IMR-90 (cell line): Measurements from ENCODE around the gene GRN.
A peak's percentile ranks its signal among the peaks of the same experiment; 100 is the strongest.

Experiments used
- BHLHE40 ChIP-seq: fragments of 150-350 bp; IDR thresholded peaks from 2 replicates; pipeline ENCODE4 v1.6.1; 2016; ENCODE audit warnings: mild to moderate bottlenecking, low read depth, low read length
- CTCF ChIP-seq: conservative IDR thresholded peaks from 2 replicates; pipeline ENCODE4 v1.5.1; 2012; ENCODE audit warnings: mild to moderate bottlenecking, low read depth, low read length, improper control_type of control experiment
- ELK1 ChIP-seq: fragments of 150-350 bp; IDR thresholded peaks from 2 replicates; pipeline ENCODE4 v1.6.1; 2016; ENCODE audit warnings: low read depth, mild to moderate bottlenecking, low read length, moderate library complexity, borderline replicate concordance
- FOS ChIP-seq: fragments of 150-350 bp; IDR thresholded peaks from 2 replicates; pipeline ENCODE4 v1.6.1; 2016; ENCODE audit warnings: low read depth, low read length
- MAZ ChIP-seq: IDR thresholded peaks from 2 replicates; pipeline ENCODE4 v1.6.1; 2012; ENCODE audit warnings: low read depth, mild to moderate bottlenecking, low read length, improper control_type of control experiment, moderate library complexity, borderline replicate concordance
- MXI1 ChIP-seq: IDR thresholded peaks from 2 replicates; pipeline ENCODE4 v1.6.1; 2012; ENCODE audit warnings: low read depth, mild to moderate bottlenecking, low read length, moderate library complexity, borderline replicate concordance
- POLR2A ChIP-seq: IDR thresholded peaks from 2 replicates; pipeline ENCODE4 v1.6.1; 2012; ENCODE audit warnings: mild to moderate bottlenecking, low read depth, low read length
- RCOR1 ChIP-seq: IDR thresholded peaks from 2 replicates; pipeline ENCODE4 v1.6.1; 2012; ENCODE audit warnings: mild to moderate bottlenecking, low read length, improper control_type of control experiment; ENCODE audit not compliant: insufficient replicate concordance
- USF2 ChIP-seq: fragments of 150-350 bp; IDR thresholded peaks from 2 replicates; pipeline ENCODE4 v1.6.1; 2017; ENCODE audit warnings: mild to moderate bottlenecking, antibody characterized with exemption, low read length, low read depth

GRCh38 chr17:44344939-44345453 is at the start of gene GRN:
- TF ChIP-seq CTCF: no peak
- no peak for TF ChIP-seq ELK1
- TF ChIP-seq FOS: peak; percentile 42; the same call in 1 of the 2 replicates
- peak; percentile 100 for TF ChIP-seq USF2
- TF ChIP-seq BHLHE40: no peak
- TF ChIP-seq POLR2A: peak; percentile 87
- TF ChIP-seq MAZ: peak; percentile 92
- TF ChIP-seq MXI1: peak; percentile 33; the same call in 1 of the 2 replicates
- peak; percentile 37 for TF ChIP-seq RCOR1
